GM12878 (cell line): ENCODE data around the gene CD14. TPM values are rescaled to one million over a fixed set of nuclear protein-coding genes. Genes with fewer than 3 reads are reported as not detected.
A peak's percentile ranks its signal among the peaks of the same experiment; 100 is the strongest.

ENCODE experiments used
- CBFB ChIP-seq: IDR thresholded peaks from 2 replicates; pipeline ENCODE4 v1.6.1; 2016; ENCODE audit warnings: antibody characterized with exemption, low read depth
- CEBPZ ChIP-seq: fragments of 150-350 bp; IDR thresholded peaks from 2 replicates; pipeline ENCODE4 v1.6.1; 2016; ENCODE audit warnings: low read depth, low read length
- CHD4 ChIP-seq: fragments of 200-600 bp; sonication (generic); IDR thresholded peaks from 2 replicates; pipeline ENCODE4 v1.6.1; 2016; ENCODE audit warnings: mild to moderate bottlenecking
- CTCF ChIP-seq, 3 experiments: IDR thresholded peaks in 2 of 3; conservative IDR thresholded peaks in 1 of 3; 2 replicates each; pipeline ENCODE4 v1.5.1; 2011; ENCODE audit warnings: low read depth in 3 of 3, low read length in 3 of 3, mild to moderate bottlenecking in 3 of 3, control low read depth in 2 of 3, moderate library complexity in 2 of 3, inconsistent platforms in 1 of 3, mixed read lengths in 1 of 3; ENCODE audit not compliant: control insufficient read depth in 2 of 3, insufficient read depth in 1 of 3; ENCODE audit errors: extremely low read depth in 1 of 3
- ELK1 ChIP-seq: IDR thresholded peaks from 2 replicates; pipeline ENCODE4 v1.6.1; 2012; ENCODE audit warnings: low read depth, low read length, improper control_type of control experiment
- KDM1A ChIP-seq: fragments of 200-600 bp; sonication (generic); IDR thresholded peaks from 2 replicates; pipeline ENCODE4 v1.6.1; 2016; ENCODE audit warnings: borderline replicate concordance
- NFYB ChIP-seq: IDR thresholded peaks from 2 replicates; pipeline ENCODE4 v1.6.1; 2011; ENCODE audit warnings: low read depth, mild to moderate bottlenecking, low read length, improper control_type of control experiment, moderate library complexity; ENCODE audit not compliant: insufficient read depth
- RAD51 ChIP-seq: fragments of 450-650 bp; IDR thresholded peaks from 2 replicates; pipeline ENCODE4 v1.6.1; 2016; ENCODE audit warnings: moderate library complexity, mild to moderate bottlenecking, inconsistent platforms
- SPI1 ChIP-seq: IDR thresholded peaks from 2 replicates; pipeline ENCODE4 v1.6.1; 2011; ENCODE audit warnings: low read depth, mild to moderate bottlenecking, low read length, moderate library complexity, borderline replicate concordance; ENCODE audit not compliant: insufficient read depth
- ZBTB40 ChIP-seq: fragments of 450-650 bp; IDR thresholded peaks from 2 replicates; pipeline ENCODE4 v1.6.1; 2016; ENCODE audit warnings: mild to moderate bottlenecking, moderate library complexity, borderline replicate concordance
- ZNF217 ChIP-seq: fragments of 450-650 bp; IDR thresholded peaks from 2 replicates; pipeline ENCODE4 v1.6.1; 2017; ENCODE audit warnings: antibody characterized with exemption, mild to moderate bottlenecking
- ZNF687 ChIP-seq: fragments of 450-650 bp; IDR thresholded peaks from 2 replicates; pipeline ENCODE4 v1.6.1; 2017; ENCODE audit warnings: mild to moderate bottlenecking, moderate library complexity
- polyA plus RNA-seq, 11 experiments: library from polyadenylated mRNA; depleted of rRNA in 4 of 11; unstranded in 6 of 11; stranded (reverse) in 5 of 11; fragments of >200 nt; fragmentation: Nextera tagmentation in 4 of 11; fragmentation: Illumina TruSeq in 1 of 11; extraction: Ambion mirVana in 4 of 11; extraction: Trizol in 1 of 11; gene quantifications; 1 replicate in 1 of 11; 2 replicates in 10 of 11; pipeline versions ENCODE4 v1.2.1 to v1.2.3, GENCODE V29; 2011 to 2016; ENCODE audit warnings: inconsistent platforms in 2 of 11, missing spikeins in 2 of 11, low read depth in 1 of 11
- total RNA-seq, 4 experiments: library from RNA; depleted of rRNA in 3 of 4; stranded (reverse); fragments of >200 nt in 3 of 4; fragmentation: Illumina TruSeq in 1 of 4; extraction: Trizol in 1 of 4; gene quantifications; 2 replicates each; pipeline versions ENCODE4 v1.2.1 to v1.2.3, GENCODE V29; 2013 to 2021

Gene CD14
- total and polyA plus RNA-seq, 10 of the 15 experiments (the other 5 are each of a cell fraction or from before 2014, with no cell fraction given) = 0.09 to 0.72 (median 0.18) TPM; not detected in 5

GRCh38 chr5:140639148-140639981 is 6.4 kb upstream of the CD14 start, which contains the start of gene TMCO6 (continued):
- 0 out of 2 replicates have a peak, but pooled peaks have one; percentile 5 for TF ChIP-seq ELK1
- TF ChIP-seq CEBPZ = no peak
- peak; percentile 63 to 71 (median 69) for TF ChIP-seq CTCF (IDR thresholded peaks at IDR 0.05 in 2 of 3, conservative IDR thresholded peaks at IDR 0.05 in 1 of 3; ENCODE audit: control insufficient read depth in 2 of 3, extremely low read depth in 1 of 3, insufficient read depth in 1 of 3, low read depth in 3 of 3, low read length in 3 of 3)
- no peak for TF ChIP-seq CBFB
- TF ChIP-seq ZBTB40 = no peak
- TF ChIP-seq ZNF217 = no peak
- TF ChIP-seq ZNF687 = peak; percentile 82
- TF ChIP-seq KDM1A = no peak
- no peak for TF ChIP-seq NFYB
- TF ChIP-seq SPI1 = no peak
- TF ChIP-seq RAD51 = no peak
- TF ChIP-seq CHD4 = no peak
